WERI-Rb-1 (cell line): Measurements from ENCODE around the gene KCNH1.

Experiments used
- DNase-seq: peaks from one replicate; pipeline ENCODE4 v3.0.0-alpha.2; 2020
- H3K27ac ChIP-seq: fragments of 250-450 bp; sonication (Bioruptor Pico); 2 replicates; pipeline ENCODE4 v1.5.1; 2020; ENCODE audit warnings: mild to moderate bottlenecking, moderate library complexity
- H3K27me3 ChIP-seq: fragments of 250-450 bp; sonication (Bioruptor Pico); 2 replicates; pipeline ENCODE4 v1.5.1; 2021; ENCODE audit warnings: mild to moderate bottlenecking, low read depth, moderate library complexity; ENCODE audit not compliant: insufficient read depth, severe bottlenecking
- H3K36me3 ChIP-seq: fragments of 250-450 bp; sonication (Bioruptor Pico); 2 replicates; pipeline ENCODE4 v1.5.1; 2020; ENCODE audit warnings: mild to moderate bottlenecking, moderate library complexity
- H3K4me3 ChIP-seq: 2 replicates; pipeline ENCODE4 v1.5.1; 2011; ENCODE audit warnings: low read depth, mild to moderate bottlenecking, control low read depth, low read length
- H3K9me3 ChIP-seq: fragments of 250-450 bp; sonication (Bioruptor Pico); 2 replicates; pipeline ENCODE4 v1.5.1; 2021; ENCODE audit warnings: mild to moderate bottlenecking, moderate library complexity; ENCODE audit not compliant: severe bottlenecking
- TF ChIP-seq, protein P1 (sequence below): IDR thresholded peaks from 2 replicates; pipeline ENCODE4 v1.5.1; 2011; ENCODE audit warnings: low read depth, mild to moderate bottlenecking, control low read depth, inconsistent platforms, low read length

Gene KCNH1

DNA sequence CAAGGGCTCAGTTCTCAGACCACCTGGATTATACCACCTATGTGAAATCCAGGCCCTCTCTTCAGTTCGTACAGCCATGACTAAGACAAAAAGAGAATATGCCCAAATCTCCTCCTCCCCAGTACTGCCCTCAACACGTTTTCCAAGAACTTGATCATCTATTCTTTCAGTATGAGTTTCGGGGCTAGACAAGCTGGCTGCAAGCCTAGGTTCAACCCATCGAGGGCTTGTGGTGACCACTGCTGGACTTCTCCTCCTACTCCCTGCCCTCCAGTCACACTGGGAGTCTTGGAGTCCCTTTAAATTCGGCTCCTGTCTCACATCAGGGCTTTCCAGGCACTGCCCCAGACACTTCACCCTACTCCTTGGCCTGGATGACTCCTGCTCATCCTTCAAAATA lies 352.3 kb downstream of the KCNH1 start:
- no peaks in the 10 kb centered on the region for H3K27me3 ChIP-seq
- no peak overlapping the region for H3K27ac ChIP-seq
- no peaks in the 10 kb centered on the region for H3K36me3 ChIP-seq
- TF ChIP-seq, protein P1, sequence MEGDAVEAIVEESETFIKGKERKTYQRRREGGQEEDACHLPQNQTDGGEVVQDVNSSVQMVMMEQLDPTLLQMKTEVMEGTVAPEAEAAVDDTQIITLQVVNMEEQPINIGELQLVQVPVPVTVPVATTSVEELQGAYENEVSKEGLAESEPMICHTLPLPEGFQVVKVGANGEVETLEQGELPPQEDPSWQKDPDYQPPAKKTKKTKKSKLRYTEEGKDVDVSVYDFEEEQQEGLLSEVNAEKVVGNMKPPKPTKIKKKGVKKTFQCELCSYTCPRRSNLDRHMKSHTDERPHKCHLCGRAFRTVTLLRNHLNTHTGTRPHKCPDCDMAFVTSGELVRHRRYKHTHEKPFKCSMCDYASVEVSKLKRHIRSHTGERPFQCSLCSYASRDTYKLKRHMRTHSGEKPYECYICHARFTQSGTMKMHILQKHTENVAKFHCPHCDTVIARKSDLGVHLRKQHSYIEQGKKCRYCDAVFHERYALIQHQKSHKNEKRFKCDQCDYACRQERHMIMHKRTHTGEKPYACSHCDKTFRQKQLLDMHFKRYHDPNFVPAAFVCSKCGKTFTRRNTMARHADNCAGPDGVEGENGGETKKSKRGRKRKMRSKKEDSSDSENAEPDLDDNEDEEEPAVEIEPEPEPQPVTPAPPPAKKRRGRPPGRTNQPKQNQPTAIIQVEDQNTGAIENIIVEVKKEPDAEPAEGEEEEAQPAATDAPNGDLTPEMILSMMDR: no peak
- H3K9me3 ChIP-seq: no peaks in the 10 kb centered on the region
- no peak overlapping the region for H3K4me3 ChIP-seq
- DNase-seq: no peak

DNA sequence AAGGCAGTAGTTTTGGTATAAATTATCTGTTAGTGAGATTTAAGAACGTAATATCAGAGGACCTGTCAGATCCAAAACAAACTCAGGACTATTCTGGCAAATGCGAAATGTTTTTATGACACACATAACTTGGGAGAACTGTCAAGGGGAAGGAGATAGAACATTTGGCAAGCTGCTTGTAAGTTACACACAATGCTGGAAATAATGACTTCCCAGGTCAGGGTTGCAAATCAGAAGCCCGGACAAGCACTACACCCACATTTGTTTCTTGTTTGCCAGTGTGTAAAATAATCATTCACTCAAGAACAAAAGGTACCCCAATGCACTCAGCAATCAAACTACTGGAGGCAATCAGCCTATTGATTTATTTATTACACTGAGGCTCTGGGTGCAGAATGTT lies 354.7 kb downstream of the KCNH1 start:
- no peaks in the 10 kb centered on the region for H3K36me3 ChIP-seq
- TF ChIP-seq, protein P1: no peak
- no peak for DNase-seq
- no peak overlapping the region for H3K27ac ChIP-seq
- H3K9me3 ChIP-seq: no peaks in the 10 kb centered on the region
- no peaks in the 10 kb centered on the region for H3K27me3 ChIP-seq
- no peak overlapping the region for H3K4me3 ChIP-seq

DNA sequence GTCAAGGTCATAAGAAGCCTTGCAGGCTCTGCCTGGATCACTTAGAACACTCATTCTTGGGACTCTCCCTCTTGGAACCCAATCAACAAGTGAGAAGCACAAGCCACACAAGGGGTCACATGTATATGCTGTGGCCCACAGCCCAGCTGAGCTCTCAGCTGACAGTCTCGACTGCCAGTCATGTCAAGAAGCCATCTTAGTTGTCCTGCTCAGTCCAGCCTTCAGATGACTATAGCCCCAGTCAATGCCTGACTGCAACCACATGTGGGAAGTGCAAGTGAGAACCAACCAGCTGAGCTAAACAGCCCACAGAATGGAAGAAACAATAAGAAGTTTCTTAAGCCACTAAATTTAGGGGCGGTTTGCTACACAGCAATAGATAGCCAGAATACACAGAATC lies 356.0 kb downstream of the KCNH1 start:
- TF ChIP-seq, protein P1: no peak

DNA sequence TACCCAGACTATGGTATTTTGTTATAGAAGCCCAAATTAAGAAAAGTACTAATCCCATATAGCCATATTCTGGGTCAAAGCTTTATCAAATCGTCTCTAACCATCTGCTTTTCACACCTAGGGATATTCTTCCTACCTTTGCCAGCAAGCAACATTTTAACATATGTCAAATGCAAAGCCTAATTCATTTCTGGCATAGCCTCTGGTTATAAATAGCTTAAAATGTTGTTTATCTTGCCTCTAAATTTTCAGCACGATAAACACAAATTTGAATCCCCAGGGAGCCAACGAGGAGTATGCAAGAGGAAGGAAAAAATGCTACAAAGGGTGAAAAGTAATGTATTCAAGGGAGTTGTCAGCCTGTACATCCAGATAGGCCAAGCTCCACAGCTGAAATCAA lies 357.2 kb downstream of the KCNH1 start:
- Histone ChIP-seq H3K27ac (no peak overlapping the region), H3K4me3 (no peak overlapping the region), H3K36me3 (no peaks in the 10 kb centered on the region), H3K27me3 (no peaks in the 10 kb centered on the region), H3K9me3 (no peaks in the 10 kb centered on the region)
- TF ChIP-seq, protein P1: no peak
- no peak for DNase-seq

More for the DNA sequence above, 356.0 kb downstream of the KCNH1 start:
- no peak overlapping the region for H3K4me3 ChIP-seq
- DNase-seq: no peak
- no peaks in the 10 kb centered on the region for H3K27me3 ChIP-seq
- H3K9me3 ChIP-seq: no peaks in the 10 kb centered on the region
- H3K36me3 ChIP-seq: no peaks in the 10 kb centered on the region
- H3K27ac ChIP-seq: no peak overlapping the region

DNA sequence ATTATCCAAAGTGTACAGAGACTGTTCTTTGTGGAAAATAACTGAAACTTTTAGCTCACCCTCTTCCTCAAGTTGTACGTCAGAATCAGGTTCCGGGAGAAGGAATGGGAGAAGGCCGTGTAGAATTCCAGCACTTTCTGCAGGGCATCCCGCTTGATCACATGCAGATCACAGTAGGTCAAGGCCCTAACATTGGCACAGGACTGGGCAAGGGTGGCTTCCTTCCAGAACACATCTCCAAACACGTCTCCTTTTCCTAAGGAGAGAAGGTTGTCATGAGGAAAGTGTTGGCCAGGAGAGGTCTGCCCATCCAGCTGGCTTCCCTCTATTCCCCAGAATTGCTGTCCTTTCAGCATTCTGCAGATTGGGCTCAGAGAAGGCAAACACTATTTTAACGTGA lies 358.7 kb downstream of the KCNH1 start:
- no peak for DNase-seq
- H3K4me3 ChIP-seq: no peak overlapping the region
- no peaks in the 10 kb centered on the region for H3K27me3 ChIP-seq
- no peaks in the 10 kb centered on the region for H3K9me3 ChIP-seq
- H3K36me3 ChIP-seq: no peaks in the 10 kb centered on the region
- TF ChIP-seq, protein P1: no peak
- H3K27ac ChIP-seq: no peak overlapping the region

DNA sequence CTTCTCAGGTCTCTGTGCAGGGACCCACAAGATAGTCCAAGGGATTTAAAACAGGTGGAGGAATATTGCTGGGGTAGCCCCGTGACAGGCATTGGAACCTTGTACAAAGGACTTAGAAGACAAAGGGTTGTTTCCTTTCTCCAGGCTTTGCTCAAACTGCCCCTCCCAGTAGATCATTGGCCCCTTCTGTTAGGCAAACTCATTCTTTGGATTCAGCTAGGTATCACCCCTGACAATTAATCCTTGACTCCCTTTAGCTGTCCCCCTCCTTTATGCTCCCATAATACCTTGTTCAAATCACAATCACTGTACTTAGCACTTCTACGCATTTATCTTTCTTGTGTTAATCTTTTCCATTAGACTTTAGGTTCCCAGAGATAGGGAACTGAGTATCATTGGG lies 360.5 kb downstream of the KCNH1 start:
- TF ChIP-seq, protein P1: no peak
- no peaks in the 10 kb centered on the region for H3K27me3 ChIP-seq
- H3K4me3 ChIP-seq: no peak overlapping the region
- H3K27ac ChIP-seq: no peak overlapping the region
- no peak for DNase-seq
- H3K36me3 ChIP-seq: no peaks in the 10 kb centered on the region
- H3K9me3 ChIP-seq: no peaks in the 10 kb centered on the region
